ENCODE data around the gene BBS7.

The BBS7 gene

GRCh38 chr4:121789960-121790829 is 80.1 kb downstream of the BBS7 start:
- DNase-seq, result no peak

GRCh38 chr4:121789455-121789854 is 80.8 kb downstream of the BBS7 start:
- DNase-seq, result no peak

GRCh38 chr4:121788896-121789295 is 81.4 kb downstream of the BBS7 start:
- no peak for DNase-seq

- no peak for DNase-seq
Measured at GRCh38 chr4:121786221-121786620, 84.1 kb downstream of the BBS7 start.

GRCh38 chr4:121785479-121785878 is 84.8 kb downstream of the BBS7 start:
- no peak for DNase-seq

- no peak for DNase-seq
Measured at GRCh38 chr4:121784975-121785374, 85.3 kb downstream of the BBS7 start.

- no peak for DNase-seq
Measured at GRCh38 chr4:121784401-121784800, 85.9 kb downstream of the BBS7 start.

- no peak for DNase-seq
Measured at GRCh38 chr4:121783210-121783609, 87.1 kb downstream of the BBS7 start.

- no peak for DNase-seq
Measured at GRCh38 chr4:121778991-121779628, 91.2 kb downstream of the BBS7 start.

- DNase-seq, result no peak
Measured at GRCh38 chr4:121777625-121778024, 92.6 kb downstream of the BBS7 start.

- no peak for DNase-seq
Measured at GRCh38 chr4:121776610-121777401, 93.5 kb downstream of the BBS7 start.

All from NCI-H1436 treated with DMSO at 0.1 percent for 48 hours (cell line).